Measurements from ENCODE around the gene DAO. TPM values are rescaled to one million over a fixed set of nuclear protein-coding genes. Genes with fewer than 3 reads are reported as not detected.

Gene DAO
- polyA plus RNA-seq: not detected
- long read RNA-seq, donor 1: 0 reads
- long read RNA-seq, donor 2: 0 reads
- long read RNA-seq, donor 3: 0 reads
- long read RNA-seq, donor 4: 0 reads
- long read RNA-seq, donor 5: 0 reads
- long read RNA-seq, donor 6: 0 reads
- long read RNA-seq, donor 7: 0 reads
- long read RNA-seq, donor 8: 0 reads
- long read RNA-seq, donor 9: 0 reads
- long read RNA-seq, donor 10: 0 reads

DNA sequence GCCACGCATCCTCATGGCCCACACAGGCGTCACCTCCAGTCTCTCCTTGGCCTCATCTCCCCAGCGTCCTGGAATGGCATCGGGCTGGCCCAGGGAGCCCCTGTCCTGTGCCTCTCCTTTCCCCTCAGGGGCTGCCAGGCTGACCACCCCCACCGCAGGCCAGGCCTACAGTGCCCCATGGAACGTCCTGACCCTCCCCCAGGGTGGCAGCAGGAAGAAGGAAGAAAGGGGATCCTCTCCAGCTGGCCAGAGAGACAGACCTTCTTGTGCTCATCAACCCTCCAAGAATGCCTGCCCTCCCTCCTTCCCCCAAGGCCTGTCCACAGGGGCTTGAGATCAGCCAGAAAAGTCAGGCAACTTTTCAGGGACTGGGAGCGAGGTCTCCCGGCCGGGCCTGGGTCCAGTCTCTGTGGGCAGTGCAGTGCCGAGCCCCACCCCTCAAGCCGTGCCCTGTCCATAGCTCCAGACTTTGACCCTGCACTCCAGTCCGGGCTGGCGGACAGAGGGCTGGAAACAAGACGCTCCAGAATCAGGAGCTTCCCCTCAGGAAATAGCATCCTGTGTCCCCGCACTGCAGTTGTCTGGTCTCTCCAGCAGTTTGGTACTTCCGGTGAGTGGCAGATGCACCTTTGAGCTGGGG, at the start of gene DAO:
Gene DAO (plus strand): TSS at position 478 of the 640 bp plus-strand sequence. CDS start 4,915 bp downstream, outside the sequence.
- Histone ChIP-seq H3K36me3 (ENCODE audit: control insufficient read depth in 3 of 3, insufficient read depth in 2 of 3, low read depth in 1 of 3, low read length in 3 of 3) (no peaks in the 10 kb centered on the region), H3K4me3 (ENCODE audit: low read depth in 1 of 3, low read length in 3 of 3) (no peak within 1 kb of the TSS), H3K27ac (ENCODE audit: low read depth in 1 of 3, low read length in 2 of 3) (no peak within 1 kb of the TSS), H3K27me3 (ENCODE audit: control insufficient read depth in 3 of 3, insufficient read depth in 3 of 3, low read length in 3 of 3) (peaks cover 0 to 4% (median 4%) of the 10 kb centered on the region in 3 donors), H3K4me1 (ENCODE audit: control insufficient read depth in 3 of 3, insufficient read depth in 2 of 3, low read depth in 1 of 3, low read length in 2 of 3) (no peaks in the 10 kb centered on the region), H3K9me3 (ENCODE audit: control insufficient read depth in 2 of 2, insufficient read depth in 1 of 2, low read depth in 1 of 2, low read length in 1 of 2) (no peaks in the 10 kb centered on the region)
- WGBS, 3 donors: 53 to 58% (median 56%) methylated on average over 13 to 16 of the region's 16 CpGs
- DNase-seq (no peak), FAIRE-seq (no peak)

DNA sequence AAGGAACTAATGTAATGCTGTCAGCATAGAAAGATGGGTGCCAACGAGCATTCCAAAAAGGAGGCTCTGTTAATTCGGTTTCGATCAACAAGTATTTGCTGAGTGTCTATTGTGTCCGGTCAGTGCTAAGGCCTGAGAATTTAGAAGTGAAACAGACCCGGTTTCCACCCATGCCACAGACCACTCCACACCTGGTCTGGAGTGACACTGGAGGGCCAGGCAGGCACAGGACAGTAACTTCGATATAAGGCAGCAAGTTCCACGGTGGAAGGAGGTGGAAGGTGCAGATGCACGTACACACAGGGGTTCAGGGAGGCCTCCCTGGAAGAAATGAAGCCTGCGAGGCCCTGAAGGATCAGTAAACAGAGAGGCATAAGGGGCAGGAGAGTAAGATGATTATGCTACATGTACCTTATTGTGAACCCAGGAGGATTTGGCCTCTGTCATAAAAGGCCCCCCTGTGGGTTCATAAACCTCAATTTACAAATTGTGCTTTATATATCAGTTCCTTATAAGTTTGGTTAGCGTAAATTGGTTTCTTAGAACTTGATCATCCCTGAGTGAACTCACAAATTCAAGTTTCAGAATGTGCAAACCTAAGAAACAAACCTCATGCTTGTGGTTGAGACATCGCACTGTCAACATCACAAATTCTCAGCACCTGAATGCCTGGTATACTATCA, 48.4 kb upstream of the DAO start:
- FAIRE-seq (no peak), DNase-seq (peak in 1 of 2 donors; percentile 50)
- no peaks in the 10 kb centered on the region for H3K27me3 ChIP-seq (ENCODE audit: control insufficient read depth in 3 of 3, insufficient read depth in 3 of 3, low read length in 3 of 3)
- 79 to 85% (median 82%) methylated on average over 11 of the region's 11 CpGs for whole genome bisulfite sequencing, 3 donors
- peak overlapping the region in 2 of 3 donors; percentile 65 to 80 for H3K27ac ChIP-seq (ENCODE audit: low read depth in 1 of 3, low read length in 2 of 3)
- H3K4me1 ChIP-seq (ENCODE audit: control insufficient read depth in 3 of 3, insufficient read depth in 2 of 3, low read depth in 1 of 3, low read length in 2 of 3): peaks cover 0 to 15% (median 14%) of the 10 kb centered on the region in 3 donors
- no peak overlapping the region for H3K4me3 ChIP-seq (ENCODE audit: low read depth in 1 of 3, low read length in 3 of 3)
- H3K36me3 ChIP-seq (ENCODE audit: control insufficient read depth in 3 of 3, insufficient read depth in 2 of 3, low read depth in 1 of 3, low read length in 3 of 3): peaks cover 2 to 62% (median 2%) of the 10 kb centered on the region in 3 donors
- H3K9me3 ChIP-seq (ENCODE audit: control insufficient read depth in 2 of 2, insufficient read depth in 1 of 2, low read depth in 1 of 2, low read length in 1 of 2): no peaks in the 10 kb centered on the region

DNA sequence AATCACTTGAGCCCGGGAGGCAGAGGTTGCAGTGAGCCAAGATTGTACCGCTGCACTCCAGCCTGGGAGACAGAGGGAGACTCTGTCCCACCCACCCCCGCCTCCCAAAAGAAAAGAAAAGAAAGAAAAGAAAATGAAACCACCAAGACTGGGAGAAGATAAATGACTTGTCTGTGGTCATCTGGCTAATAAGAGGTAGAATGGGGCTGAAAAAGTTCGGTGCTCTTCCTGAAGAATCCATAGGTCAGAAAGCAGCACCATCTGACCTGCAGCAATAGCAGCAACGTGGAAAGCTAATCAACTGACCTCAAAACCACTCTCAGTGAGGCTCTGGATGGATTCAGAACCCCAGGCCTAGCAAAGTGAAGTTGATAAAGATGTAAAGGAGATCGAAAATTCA, 47.7 kb upstream of the DAO start:
- peaks cover 0 to 14% (median 8%) of the 10 kb centered on the region in 3 donors for H3K4me1 ChIP-seq (ENCODE audit: control insufficient read depth in 3 of 3, insufficient read depth in 2 of 3, low read depth in 1 of 3, low read length in 2 of 3)
- DNase-seq (no peak), FAIRE-seq (no peak)
- peaks cover 2 to 65% (median 2%) of the 10 kb centered on the region in 3 donors for H3K36me3 ChIP-seq (ENCODE audit: control insufficient read depth in 3 of 3, insufficient read depth in 2 of 3, low read depth in 1 of 3, low read length in 3 of 3)
- H3K4me3 ChIP-seq (ENCODE audit: low read depth in 1 of 3, low read length in 3 of 3): no peak overlapping the region
- H3K27ac ChIP-seq (ENCODE audit: low read depth in 1 of 3, low read length in 2 of 3): peak overlapping the region; percentile 35 to 80 (median 67)
- no peaks in the 10 kb centered on the region for H3K9me3 ChIP-seq (ENCODE audit: control insufficient read depth in 2 of 2, insufficient read depth in 1 of 2, low read depth in 1 of 2, low read length in 1 of 2)
- 74 to 81% (median 77%) methylated on average over 6 of the region's 6 CpGs for WGBS, 3 donors
- no peaks in the 10 kb centered on the region for H3K27me3 ChIP-seq (ENCODE audit: control insufficient read depth in 3 of 3, insufficient read depth in 3 of 3, low read length in 3 of 3)

DNA sequence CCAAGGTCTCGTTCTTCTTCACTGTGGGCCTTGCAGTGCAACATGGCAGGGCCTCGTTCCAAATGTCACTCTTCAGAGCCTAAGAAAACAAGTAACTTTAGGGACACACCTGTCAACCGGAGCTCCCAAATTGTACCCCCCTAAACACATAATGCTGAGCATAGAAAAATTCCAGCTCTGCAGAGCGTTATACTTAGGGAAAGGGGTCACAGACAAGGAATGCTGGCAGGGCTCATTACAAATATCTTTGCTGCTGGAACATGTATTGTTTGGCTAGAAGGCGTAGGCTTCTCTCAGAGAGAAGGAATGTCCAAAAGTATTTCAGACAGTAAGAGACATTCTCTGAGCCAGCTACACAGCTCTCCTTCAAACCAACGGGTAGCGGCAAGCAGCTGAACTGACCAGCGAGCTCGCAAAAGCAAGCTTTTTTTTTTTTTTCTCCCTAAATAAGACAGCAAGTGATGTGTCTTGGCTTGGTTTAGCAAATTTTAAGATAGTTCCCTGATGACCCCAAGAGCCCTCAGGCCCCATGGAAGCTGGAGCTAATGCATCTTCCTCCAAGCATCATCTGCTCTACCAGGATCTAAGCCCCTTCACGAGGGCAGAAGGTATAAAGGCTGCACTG, 47.0 kb upstream of the DAO start:
- DNase-seq (no peak), FAIRE-seq (no peak)
- Histone ChIP-seq H3K9me3 (ENCODE audit: control insufficient read depth in 2 of 2, insufficient read depth in 1 of 2, low read depth in 1 of 2, low read length in 1 of 2) (no peaks in the 10 kb centered on the region), H3K4me1 (ENCODE audit: control insufficient read depth in 3 of 3, insufficient read depth in 2 of 3, low read depth in 1 of 3, low read length in 2 of 3) (peaks cover 0 to 12% (median 5%) of the 10 kb centered on the region in 3 donors), H3K36me3 (ENCODE audit: control insufficient read depth in 3 of 3, insufficient read depth in 2 of 3, low read depth in 1 of 3, low read length in 3 of 3) (peaks cover 2 to 59% (median 2%) of the 10 kb centered on the region in 3 donors), H3K27me3 (ENCODE audit: control insufficient read depth in 3 of 3, insufficient read depth in 3 of 3, low read length in 3 of 3) (no peaks in the 10 kb centered on the region), H3K4me3 (ENCODE audit: low read depth in 1 of 3, low read length in 3 of 3) (no peak overlapping the region), H3K27ac (ENCODE audit: low read depth in 1 of 3, low read length in 2 of 3) (peak overlapping the region; percentile 35 to 80 (median 67))
- WGBS, 3 donors: 60 to 86% (median 84%) methylated on average over 10 of the region's 10 CpGs

DNA sequence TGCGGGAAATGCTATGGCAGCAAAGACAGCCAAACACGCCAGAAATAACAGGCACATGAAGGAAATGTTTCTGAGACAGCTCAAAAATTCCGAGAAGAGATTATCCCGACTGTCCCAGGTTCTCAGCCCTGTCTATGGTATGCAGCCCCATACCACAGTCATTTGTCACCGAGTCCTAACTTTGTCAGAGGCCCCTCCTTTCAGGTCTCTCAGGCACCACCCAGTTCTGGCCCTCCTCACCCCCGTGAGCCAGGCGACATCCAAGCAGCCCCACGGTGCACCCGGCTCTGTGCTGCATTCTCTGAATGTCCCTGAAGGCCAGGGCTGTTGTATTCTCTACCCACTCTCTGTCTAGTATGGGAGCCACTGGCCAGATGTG, 46.5 kb upstream of the DAO start:
- Histone ChIP-seq H3K9me3 (ENCODE audit: control insufficient read depth in 2 of 2, insufficient read depth in 1 of 2, low read depth in 1 of 2, low read length in 1 of 2) (no peaks in the 10 kb centered on the region), H3K4me1 (ENCODE audit: control insufficient read depth in 3 of 3, insufficient read depth in 2 of 3, low read depth in 1 of 3, low read length in 2 of 3) (peaks cover 0 to 11% (median 5%) of the 10 kb centered on the region in 3 donors), H3K4me3 (ENCODE audit: low read depth in 1 of 3, low read length in 3 of 3) (no peak overlapping the region), H3K36me3 (ENCODE audit: control insufficient read depth in 3 of 3, insufficient read depth in 2 of 3, low read depth in 1 of 3, low read length in 3 of 3) (peaks cover 2 to 57% (median 2%) of the 10 kb centered on the region in 3 donors), H3K27ac (ENCODE audit: low read depth in 1 of 3, low read length in 2 of 3) (peak overlapping the region; percentile 9 to 80 (median 67)), H3K27me3 (ENCODE audit: control insufficient read depth in 3 of 3, insufficient read depth in 3 of 3, low read length in 3 of 3) (no peaks in the 10 kb centered on the region)
- DNase-seq (no peak), FAIRE-seq (no peak)
- WGBS, 3 donors: 59 to 87% (median 84%) methylated on average over 9 of the region's 9 CpGs

DNA sequence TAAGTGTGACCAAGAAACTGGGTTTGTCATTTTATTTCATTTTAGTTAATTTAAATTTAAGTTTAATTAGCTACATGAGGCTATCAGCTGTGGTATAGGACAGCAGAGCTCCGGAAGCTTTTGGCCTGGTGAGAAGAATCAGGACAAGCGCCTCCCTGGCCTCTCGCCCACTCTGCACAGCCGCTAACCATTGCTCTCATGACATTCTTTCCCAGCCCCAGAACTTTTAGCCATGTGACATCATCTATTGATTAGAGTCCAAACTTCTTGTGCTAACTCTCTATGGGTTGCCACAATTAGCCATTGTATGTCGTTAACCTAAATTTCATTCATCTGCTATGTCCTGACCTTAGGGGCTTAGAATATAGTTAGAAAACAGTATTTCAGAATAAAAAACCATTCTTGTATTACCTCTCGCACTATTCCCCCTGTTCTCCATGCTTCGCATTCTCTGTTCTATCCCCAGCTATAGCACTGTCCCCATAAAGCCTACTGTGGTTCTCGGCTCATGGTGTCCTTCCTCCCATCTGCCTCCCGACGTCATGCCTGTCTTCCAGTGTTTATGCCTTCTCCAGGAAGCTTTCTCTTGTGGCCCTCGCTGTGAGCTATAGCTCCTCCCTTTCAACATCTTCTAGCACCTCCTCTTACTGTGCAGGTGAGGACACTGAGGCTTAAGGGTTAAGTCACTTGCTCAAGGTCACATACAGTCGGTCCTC, 46.0 kb upstream of the DAO start:
- FAIRE-seq (no peak), DNase-seq (peak in 1 of 2 donors; percentile 17)
- peaks cover 2 to 53% (median 2%) of the 10 kb centered on the region in 3 donors for H3K36me3 ChIP-seq (ENCODE audit: control insufficient read depth in 3 of 3, insufficient read depth in 2 of 3, low read depth in 1 of 3, low read length in 3 of 3)
- H3K4me1 ChIP-seq (ENCODE audit: control insufficient read depth in 3 of 3, insufficient read depth in 2 of 3, low read depth in 1 of 3, low read length in 2 of 3): peaks cover 0 to 12% (median 6%) of the 10 kb centered on the region in 3 donors
- H3K9me3 ChIP-seq (ENCODE audit: control insufficient read depth in 2 of 2, insufficient read depth in 1 of 2, low read depth in 1 of 2, low read length in 1 of 2): no peaks in the 10 kb centered on the region
- H3K27ac ChIP-seq (ENCODE audit: low read depth in 1 of 3, low read length in 2 of 3): peak overlapping the region in 2 of 3 donors; percentile 67 to 80
- no peak overlapping the region for H3K4me3 ChIP-seq (ENCODE audit: low read depth in 1 of 3, low read length in 3 of 3)
- WGBS, 3 donors: 66 to 90% (median 81%) methylated on average over 12 of the region's 12 CpGs
- no peaks in the 10 kb centered on the region for H3K27me3 ChIP-seq (ENCODE audit: control insufficient read depth in 3 of 3, insufficient read depth in 3 of 3, low read length in 3 of 3)

DNA sequence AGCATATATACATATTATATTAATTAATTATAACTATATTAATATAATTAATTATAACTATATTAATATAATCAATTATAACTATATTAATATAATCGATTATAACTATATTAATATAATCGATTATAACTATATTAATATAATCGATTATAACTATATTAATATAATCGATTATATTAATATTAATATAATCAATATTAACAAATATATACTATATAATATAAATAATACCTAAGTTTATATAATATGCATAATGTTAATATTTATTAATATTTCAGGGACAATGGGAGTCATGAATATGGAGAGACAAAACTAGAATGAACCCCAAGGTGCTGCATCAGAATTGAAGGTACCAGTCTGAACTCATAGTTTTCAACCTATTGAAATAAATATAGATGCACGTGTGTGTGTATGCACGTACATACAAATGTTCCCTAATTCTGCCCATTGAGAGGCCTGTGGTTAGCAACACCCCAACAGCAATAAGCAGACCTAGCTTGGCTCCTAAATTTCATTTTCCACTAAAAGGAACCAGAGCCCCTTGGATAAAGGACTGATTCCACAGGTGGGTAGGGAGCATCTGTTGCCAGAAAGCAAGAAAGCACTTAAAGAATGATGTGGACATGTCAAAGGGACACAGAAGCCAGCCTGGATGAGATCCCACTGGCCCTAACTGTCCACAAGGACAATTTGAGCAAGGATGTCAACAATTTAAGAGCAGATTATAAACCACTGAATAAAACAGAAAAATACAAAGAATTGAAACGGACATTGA, 43.8 kb upstream of the DAO start:
- peaks cover 0 to 20% (median 14%) of the 10 kb centered on the region in 3 donors for H3K4me1 ChIP-seq (ENCODE audit: control insufficient read depth in 3 of 3, insufficient read depth in 2 of 3, low read depth in 1 of 3, low read length in 2 of 3)
- H3K27ac ChIP-seq (ENCODE audit: low read depth in 1 of 3, low read length in 2 of 3): peak overlapping the region in 1 of 3 donors; percentile 33
- FAIRE-seq: peak; percentile 99

More for the DNA sequence above, 43.8 kb upstream of the DAO start:
- peaks cover 0 to 58% (median 2%) of the 10 kb centered on the region in 3 donors for H3K36me3 ChIP-seq (ENCODE audit: control insufficient read depth in 3 of 3, insufficient read depth in 2 of 3, low read depth in 1 of 3, low read length in 3 of 3)
- H3K9me3 ChIP-seq (ENCODE audit: control insufficient read depth in 2 of 2, insufficient read depth in 1 of 2, low read depth in 1 of 2, low read length in 1 of 2): no peaks in the 10 kb centered on the region
- no peak overlapping the region for H3K4me3 ChIP-seq (ENCODE audit: low read depth in 1 of 3, low read length in 3 of 3)
- H3K27me3 ChIP-seq (ENCODE audit: control insufficient read depth in 3 of 3, insufficient read depth in 3 of 3, low read length in 3 of 3): no peaks in the 10 kb centered on the region
- DNase-seq: no peak
- 86 to 93% (median 90%) methylated on average over 7 of the region's 7 CpGs for WGBS, 3 donors
